B cell (primary cell): Measurements from ENCODE around the gene AGAP1. TPM values are rescaled to one million over a fixed set of nuclear protein-coding genes. Genes with fewer than 3 reads are reported as not detected.
"Not testable (repeated sequence)": the region's sequence is repeated elsewhere in the genome, so short reads cannot be mapped to it uniquely, and the experiment has no call there.

Experiments
- ATAC-seq: fragments of 200-7000 bp; cut with Tn5 transposase; one replicate; pipeline ENCODE4 v1.10.0; 2021; ENCODE audit warnings: low read depth, mild to moderate bottlenecking, moderate number of reproducible peaks, moderate library complexity
- CTCF ChIA-PET: fragments of 350-600 bp; sonication (Branson Sonifier 250); formaldehyde crosslinking; loops from one replicate; lab custom pipeline; 2021; ENCODE audit warnings: antibody characterized with exemption, inconsistent platforms; lab: Charles Lee
- POLR2A ChIA-PET: fragments of 350-600 bp; sonication (Branson Sonifier 250); formaldehyde crosslinking; loops from one replicate; lab custom pipeline; 2021; ENCODE audit warnings: antibody characterized with exemption; lab: Charles Lee
- DNase-seq: peaks from one replicate; pipeline ENCODE4 v3.0.0; 2013
- H2AFZ ChIP-seq: 2 replicates; pipeline ENCODE4 v1.6.1; 2012; ENCODE audit warnings: mild to moderate bottlenecking, low read depth, low read length; ENCODE audit not compliant: insufficient read depth, poor library complexity, severe bottlenecking
- H3K27ac ChIP-seq, 2 donors: 1 replicate in 1 of 2; 2 replicates in 1 of 2; pipeline ENCODE4 v1.5.1; 2012 to 2013; ENCODE audit warnings: low read length in 2 of 2, mild to moderate bottlenecking in 2 of 2, moderate library complexity in 1 of 2
- H3K27me3 ChIP-seq, 4 experiments: fragments of 200-600 bp in 1 of 4; sonication (generic) in 1 of 4; replicated peaks in 1 of 4; 1 replicate in 2 of 4; 2 replicates in 2 of 4; pipeline versions ENCODE4 v1.6.1 to v1.7.0; 2013 to 2016; ENCODE audit warnings: low read length in 3 of 4, mild to moderate bottlenecking in 2 of 4, mixed read lengths in 1 of 4, moderate library complexity in 1 of 4; ENCODE audit not compliant: insufficient read depth in 4 of 4, control insufficient read depth in 3 of 4; ENCODE audit errors: control extremely low read depth in 1 of 4
- H3K36me3 ChIP-seq, 2 experiments: replicated peaks in 1 of 2; 1 replicate in 1 of 2; 2 replicates in 1 of 2; pipeline versions ENCODE4 v1.6.1 to v1.7.1; 2013; ENCODE audit warnings: low read length in 1 of 2; ENCODE audit not compliant: insufficient read depth in 2 of 2, control insufficient read depth in 1 of 2; ENCODE audit errors: control extremely low read depth in 1 of 2, extremely low read depth in 1 of 2
- H3K4me1 ChIP-seq, 2 donors: fragments of 200-600 bp in 1 of 2; sonication (generic) in 1 of 2; 1 replicate in 1 of 2; 2 replicates in 1 of 2; pipeline versions ENCODE4 v1.5.1 to v1.6.1; 2013 to 2017; ENCODE audit warnings: low read length in 2 of 2; ENCODE audit not compliant: control insufficient read depth in 2 of 2, insufficient read depth in 2 of 2
- H3K4me2 ChIP-seq: replicated peaks from 2 replicates; pipeline ENCODE3; 2012; ENCODE audit warnings: mild to moderate bottlenecking, low read depth, low read length; ENCODE audit not compliant: poor library complexity, severe bottlenecking
- H3K4me3 ChIP-seq, 5 experiments: fragments of 200-600 bp in 1 of 5; sonication (generic) in 1 of 5; 1 replicate in 3 of 5; 2 replicates in 2 of 5; pipeline versions ENCODE4 v1.5.1 to v1.7.0; 2011 to 2016; ENCODE audit warnings: low read length in 4 of 5, mild to moderate bottlenecking in 4 of 5, low read depth in 2 of 5, control low read depth in 1 of 5, moderate library complexity in 1 of 5; ENCODE audit not compliant: insufficient read depth in 1 of 5; ENCODE audit errors: control extremely low read depth in 1 of 5, extremely low read depth in 1 of 5
- H3K79me2 ChIP-seq: fragments of 200-600 bp; sonication (generic); one replicate; pipeline ENCODE4 v1.6.0; 2016; ENCODE audit warnings: low read length; ENCODE audit not compliant: control insufficient read depth, insufficient read depth
- H3K9ac ChIP-seq: fragments of 200-600 bp; sonication (generic); 2 replicates; pipeline ENCODE4 v1.6.1; 2017; ENCODE audit warnings: mild to moderate bottlenecking, low read length, moderate library complexity
- H3K9me3 ChIP-seq, 3 donors: one replicate each; pipeline versions ENCODE4 v1.6.1 to v1.7.1; 2013; ENCODE audit warnings: low read length in 2 of 3; ENCODE audit not compliant: control insufficient read depth in 2 of 3, insufficient read depth in 1 of 3; ENCODE audit errors: control extremely low read depth in 1 of 3
- H4K20me1 ChIP-seq: 2 replicates; pipeline ENCODE4 v1.6.0; 2012; ENCODE audit warnings: mild to moderate bottlenecking, low read length; ENCODE audit not compliant: insufficient read depth, control insufficient read depth, poor library complexity, severe bottlenecking
- H3K27ac Mint-ChIP-seq: one replicate; pipeline ENCODE4 v1.8.0; 2021; ENCODE audit warnings: mixed read lengths
- H3K27me3 Mint-ChIP-seq: one replicate; pipeline ENCODE4 v1.8.0; 2021; ENCODE audit warnings: mixed read lengths
- H3K4me1 Mint-ChIP-seq: one replicate; pipeline ENCODE4 v1.8.0; 2021; ENCODE audit warnings: mixed read lengths
- H3K4me3 Mint-ChIP-seq: one replicate; pipeline ENCODE4 v1.8.0; 2021; ENCODE audit warnings: mixed read lengths
- H3K9me3 Mint-ChIP-seq: one replicate; pipeline ENCODE4 v1.8.0; 2022; ENCODE audit warnings: mixed read lengths; ENCODE audit not compliant: insufficient read depth
- CTCF ChIP-seq: fragments of 200-600 bp; IDR thresholded peaks from one replicate; pipeline ENCODE4 v1.8.0; 2022; ENCODE audit warnings: antibody characterized with exemption, mild to moderate bottlenecking
- EZH2 ChIP-seq: IDR thresholded peaks from 2 replicates; pipeline ENCODE4 v1.6.1; 2012; ENCODE audit warnings: borderline replicate concordance, low read depth, mild to moderate bottlenecking, moderate library complexity, low read length; ENCODE audit not compliant: insufficient read depth, poor library complexity, severe bottlenecking
- WGBS: methylation state at CpG from one replicate; pipeline ENCODE4 v1.1.5; 2013; ENCODE audit warnings: missing lambda C conversion rate; ENCODE audit not compliant: insufficient coverage; 5-methylcytosine and 5-hydroxymethylcytosine counted together
- intact Hi-C: fragments of 100-400 bp; cut with micrococcal nuclease; formaldehyde crosslinking; loops from one replicate; pipeline ENCODE4 v1.10.0; 2022
- polyA plus RNA-seq: library from polyadenylated mRNA; depleted of rRNA; stranded (reverse); fragments of >200 nt; gene quantifications from 2 replicates; pipeline ENCODE4 v1.2.3, GENCODE V29; 2012
- total RNA-seq, 2 donors: library from RNA; stranded (reverse); fragments of 120-200 nt in 1 of 2; gene quantifications; 1 replicate in 1 of 2; 2 replicates in 1 of 2; pipeline versions ENCODE4 v1.2.3 to v1.2.4, GENCODE V29; 2013 to 2022

AGAP1 gene
- total and polyA plus RNA-seq, 2 donors (not counting 1 experiment from before 2014, with no cell fraction given), result 0.01 TPM; not detected in 1

- Histone ChIP-seq H3K4me2 (no peak overlapping the region), H3K9ac (no peak overlapping the region), H3K4me3 (no peak overlapping the region), H3K4me1 (no peaks in the 10 kb centered on the region), H4K20me1 (no peaks in the 10 kb centered on the region), H3K27me3 (no peaks in the 10 kb centered on the region), H3K79me2 (no peaks in the 10 kb centered on the region), H3K36me3 (no peaks in the 10 kb centered on the region), H2AFZ (no peak overlapping the region), H3K9me3 (no peaks in the 10 kb centered on the region), H3K27ac (no peak overlapping the region)
- no peak overlapping the region for H3K27ac Mint-ChIP-seq
- H3K27me3 Mint-ChIP-seq, result peaks cover 6% of the 10 kb centered on the region
- WGBS, result 93% methylated on average over 11 of the region's 20 CpGs
- intact Hi-C loops, result no loop called here
- DNase-seq (no peak), ATAC-seq (no peak)
- CTCF ChIA-PET, result interaction anchor here (1.2 kb wide), 1 partner anchor 17 kb away, joined by 4 read pairs; no protein-coding TSS in a partner anchor
- H3K4me1 Mint-ChIP-seq, result no peaks in the 10 kb centered on the region
- POLR2A ChIA-PET, result no interaction called here
- TF ChIP-seq EZH2 (no peak), CTCF (no peak)
- no peaks in the 10 kb centered on the region for H3K9me3 Mint-ChIP-seq
- no peak overlapping the region for H3K4me3 Mint-ChIP-seq
Measured at GRCh38 chr2:235762832-235763598, 269.2 kb downstream of the AGAP1 start.

- Histone ChIP-seq H3K9ac (no peak overlapping the region), H3K9me3 (no peaks in the 10 kb centered on the region), H3K4me2 (no peak overlapping the region), H3K4me1 (no peaks in the 10 kb centered on the region), H3K27ac (no peak overlapping the region), H4K20me1 (no peaks in the 10 kb centered on the region), H3K4me3 (no peak overlapping the region), H2AFZ (no peak overlapping the region), H3K79me2 (no peaks in the 10 kb centered on the region), H3K27me3 (no peaks in the 10 kb centered on the region), H3K36me3 (no peaks in the 10 kb centered on the region)
- ChIA-PET POLR2A (no interaction called here), CTCF (no interaction called here)
- TF ChIP-seq EZH2 (no peak), CTCF (no peak)
- DNase-seq, result no peak
- Mint-ChIP-seq H3K4me1 (no peaks in the 10 kb centered on the region), H3K9me3 (no peaks in the 10 kb centered on the region), H3K27me3 (peaks cover 6% of the 10 kb centered on the region), H3K27ac (no peak overlapping the region), H3K4me3 (no peak overlapping the region)
- 94% methylated on average over 19 of the region's 20 CpGs for WGBS
- intact Hi-C loops, result no loop called here
- ATAC-seq, result no peak
Measured at GRCh38 chr2:235763816-235764215, 270.0 kb downstream of the AGAP1 start.

GRCh38 chr2:235764478-235764877, 270.6 kb downstream of the AGAP1 start:
- H2AFZ ChIP-seq, intact Hi-C loops, H4K20me1 ChIP-seq, H3K27ac ChIP-seq, H3K4me3 ChIP-seq, H3K27me3 Mint-ChIP-seq, H3K9me3 ChIP-seq, H3K4me1 ChIP-seq, H3K9ac ChIP-seq, POLR2A ChIA-PET, H3K27me3 ChIP-seq, H3K4me2 ChIP-seq, CTCF ChIA-PET, H3K27ac Mint-ChIP-seq, ATAC-seq, H3K4me3 Mint-ChIP-seq, H3K79me2 ChIP-seq, H3K4me1 Mint-ChIP-seq, H3K9me3 Mint-ChIP-seq, H3K36me3 ChIP-seq, DNase-seq: not testable (repeated sequence)
- WGBS, result 90% methylated on average over 4 of the region's 19 CpGs
